GM18907 (cell line): Measurements from ENCODE around the gene SSX2.
"Not testable (repeated sequence)": the region's sequence is repeated elsewhere in the genome, so short reads cannot be mapped to it uniquely, and the experiment has no call there.

Source experiments
- ATAC-seq: cut with Tn5 transposase; IDR thresholded peaks from one replicate; pipeline ENCODE4 v1.9.1; 2021; ENCODE audit warnings: mild to moderate bottlenecking, moderate library complexity; ENCODE audit not compliant: unreplicated experiment

The SSX2 gene

GRCh38 chrX:52707078-52707477 is at the start of gene SSX2:
TSS of gene SSX2 (minus strand) at chrX:52707178. CDS start at chrX:52705749, 1,429 bp downstream.
- ATAC-seq = not testable (repeated sequence)

- ATAC-seq = not testable (repeated sequence)
These were observed 44.0 kb upstream of the SSX2 start, which contains the start of gene SSX2B for GRCh38 chrX:52750952-52751351. TSS of gene SSX2B (plus strand) at chrX:52751252. CDS start at chrX:52752681, 1,429 bp downstream.

- ATAC-seq = not testable (repeated sequence)
These were observed 14.9 kb downstream of the SSX2 start for GRCh38 chrX:52692034-52692433.

GRCh38 chrX:52662218-52662617 is 44.8 kb downstream of the SSX2 start:
- ATAC-seq = not testable (repeated sequence)

- not testable (repeated sequence) for ATAC-seq
These were observed 51.5 kb downstream of the SSX2 start for GRCh38 chrX:52655475-52655874.

GRCh38 chrX:52654800-52655199 is 52.2 kb downstream of the SSX2 start, which contains the start of gene SSX7:
TSS of gene SSX7 (minus strand) at chrX:52654900. CDS start at chrX:52653472, 1,428 bp downstream.
- not testable (repeated sequence) for ATAC-seq

GRCh38 chrX:52650676-52651075 is 56.3 kb downstream of the SSX2 start:
- not testable (repeated sequence) for ATAC-seq

GRCh38 chrX:52648956-52649355 is 58.0 kb downstream of the SSX2 start:
- not testable (repeated sequence) for ATAC-seq
